GM12878 (cell line): ENCODE data around the gene IFNL3. TPM values are rescaled to one million over a fixed set of nuclear protein-coding genes. Genes with fewer than 3 reads are reported as not detected.

ENCODE experiments used
- ATAC-seq: fragments of 200-7000 bp; cut with Tn5 transposase; 3 replicates; pipeline ENCODE4 v1.9.1; 2020; ENCODE audit warnings: mild to moderate bottlenecking, moderate library complexity
- BruUV-seq: library from RNA; stranded (reverse); fragments of 400-500 nt; replicated peaks from 2 replicates; lab custom pipeline; 2021; lab: Mats Ljungman, UMichigan
- CTCF ChIA-PET: fragments of 300-600 bp; sonication (Branson Sonifier 250); formaldehyde crosslinking; extraction: SDS; loops from one replicate; lab custom pipeline; 2021; ENCODE audit warnings: inconsistent platforms; lab: Yijun Ruan, JAX
- POLR2A ChIA-PET: fragments of 350-600 bp; formaldehyde crosslinking; extraction: SDS; loops from one replicate; lab custom pipeline; 2021; ENCODE audit warnings: inconsistent platforms; lab: Charles Lee
- RAD21 ChIA-PET: fragments of 300-600 bp; sonication (Branson Sonifier 250); formaldehyde crosslinking; loops from one replicate; lab custom pipeline; 2023; ENCODE audit warnings: antibody characterized with exemption; ENCODE audit not compliant: unreplicated experiment; lab: Charles Lee
- SMC1A ChIA-PET: fragments of 300-600 bp; sonication (Branson Sonifier 250); formaldehyde crosslinking; loops from one replicate; lab custom pipeline; 2023; ENCODE audit not compliant: unreplicated experiment, uncharacterized antibody; lab: Charles Lee
- DNase-seq: peaks from one replicate; pipeline ENCODE4 v3.0.0-alpha.2; 2011; ENCODE audit warnings: low read depth, low spot score
- FAIRE-seq: peaks from 3 replicates; lab custom pipeline; 2011; peaks lifted over from hg19 to GRCh38; lab: Jason Lieb, UNC
- H2AFZ ChIP-seq: 2 replicates; pipeline ENCODE4 v1.6.0; 2011; ENCODE audit warnings: low read depth, low read length, control low read depth; ENCODE audit not compliant: control insufficient read depth
- H3K27ac ChIP-seq: 2 replicates; pipeline ENCODE4 v1.5.1; 2011; ENCODE audit warnings: control low read depth; ENCODE audit not compliant: control insufficient read depth, insufficient read depth
- H3K27me3 ChIP-seq, 2 experiments: replicated peaks in 1 of 2; 2 replicates each; pipeline versions ENCODE4 v1.6.0 to v1.6.1; 2011; ENCODE audit warnings: low read length in 1 of 2; ENCODE audit not compliant: control insufficient read depth in 2 of 2, insufficient read depth in 2 of 2
- H3K36me3 ChIP-seq, 2 experiments: 2 replicates each; pipeline ENCODE4 v1.5.1; 2011; ENCODE audit warnings: low read length in 1 of 2; ENCODE audit not compliant: control insufficient read depth in 2 of 2, insufficient read depth in 2 of 2
- H3K4me1 ChIP-seq: 2 replicates; pipeline ENCODE4 v1.6.1; 2011; ENCODE audit warnings: mild to moderate bottlenecking, low read length, moderate library complexity, mixed read lengths; ENCODE audit not compliant: control insufficient read depth, insufficient read depth
- H3K4me2 ChIP-seq: 2 replicates; pipeline ENCODE4 v1.6.0; 2011; ENCODE audit warnings: control low read depth; ENCODE audit not compliant: control insufficient read depth, insufficient read depth
- H3K4me3 ChIP-seq: fragments of 200-600 bp; sonication (generic); 2 replicates; pipeline ENCODE4 v1.5.1; 2016
- H3K79me2 ChIP-seq: 2 replicates; pipeline ENCODE4 v1.6.0; 2011; ENCODE audit warnings: low read length; ENCODE audit not compliant: control insufficient read depth, insufficient read depth
- H3K9ac ChIP-seq: 2 replicates; pipeline ENCODE4 v1.8.0; 2011; ENCODE audit warnings: low read length, control low read depth, mixed read lengths; ENCODE audit not compliant: control insufficient read depth, insufficient read depth
- H3K9me3 ChIP-seq: replicated peaks from 3 replicates; pipeline ENCODE4 v1.5.1; 2011; ENCODE audit warnings: mild to moderate bottlenecking, low read length; ENCODE audit not compliant: control insufficient read depth, insufficient read depth
- H4K20me1 ChIP-seq: 2 replicates; pipeline ENCODE4 v1.6.0; 2011; ENCODE audit not compliant: control insufficient read depth, insufficient read depth
- BACH1 ChIP-seq: fragments of 450-650 bp; IDR thresholded peaks from 2 replicates; pipeline ENCODE4 v1.6.1; 2017; ENCODE audit warnings: mild to moderate bottlenecking, borderline replicate concordance
- BRCA1 ChIP-seq: IDR thresholded peaks from 2 replicates; pipeline ENCODE4 v1.6.1; 2011; ENCODE audit warnings: low read depth, low read length, improper control_type of control experiment
- CEBPB ChIP-seq, 2 experiments: fragments of 150-350 bp in 1 of 2; IDR thresholded peaks; 2 replicates each; pipeline ENCODE4 v1.6.1; 2012 to 2014; ENCODE audit warnings: low read depth in 2 of 2, low read length in 2 of 2, borderline replicate concordance in 1 of 2, inconsistent platforms in 1 of 2
- EP300 ChIP-seq, 2 experiments: fragments of 150-350 bp in 1 of 2; IDR thresholded peaks; 2 replicates each; pipeline ENCODE4 v1.6.1; 2011 to 2012; ENCODE audit warnings: low read depth in 2 of 2, low read length in 2 of 2, borderline replicate concordance in 1 of 2, improper control_type of control experiment in 1 of 2, inconsistent platforms in 1 of 2; ENCODE audit not compliant: control insufficient read depth in 1 of 2
- KDM1A ChIP-seq: fragments of 200-600 bp; sonication (generic); IDR thresholded peaks from 2 replicates; pipeline ENCODE4 v1.6.1; 2016; ENCODE audit warnings: borderline replicate concordance
- MEF2A ChIP-seq: IDR thresholded peaks from 2 replicates; pipeline ENCODE4 v1.6.1; 2011; ENCODE audit warnings: low read depth, mild to moderate bottlenecking, low read length, moderate library complexity; ENCODE audit not compliant: insufficient read depth
- MEF2B ChIP-seq: fragments of 450-650 bp; IDR thresholded peaks from 2 replicates; pipeline ENCODE4 v1.6.1; 2018; ENCODE audit warnings: mild to moderate bottlenecking, moderate library complexity; ENCODE audit not compliant: partially characterized antibody, poor library complexity, severe bottlenecking
- MXI1 ChIP-seq: fragments of 150-350 bp; IDR thresholded peaks from 2 replicates; pipeline ENCODE4 v1.6.1; 2011; ENCODE audit warnings: low read depth, mild to moderate bottlenecking, inconsistent platforms, low read length, improper control_type of control experiment
- MYB ChIP-seq: fragments of 150-350 bp; IDR thresholded peaks from 2 replicates; pipeline ENCODE4 v1.6.1; 2014; ENCODE audit warnings: mild to moderate bottlenecking, low read depth, low read length, borderline replicate concordance
- NFYB ChIP-seq: IDR thresholded peaks from 2 replicates; pipeline ENCODE4 v1.6.1; 2011; ENCODE audit warnings: low read depth, mild to moderate bottlenecking, low read length, improper control_type of control experiment, moderate library complexity; ENCODE audit not compliant: insufficient read depth
- NR2F1 ChIP-seq: fragments of 450-650 bp; conservative IDR thresholded peaks from 2 replicates; pipeline ENCODE4 v1.6.1; 2017; ENCODE audit warnings: mild to moderate bottlenecking
- POLR2AphosphoS2 ChIP-seq: IDR thresholded peaks from 2 replicates; pipeline ENCODE4 v1.6.1; 2011; ENCODE audit warnings: low read depth, mild to moderate bottlenecking, low read length, improper control_type of control experiment, moderate library complexity
- TCF12 ChIP-seq: IDR thresholded peaks from 2 replicates; pipeline ENCODE4 v1.6.1; 2011; ENCODE audit warnings: low read depth, mild to moderate bottlenecking, low read length
- ZNF384 ChIP-seq: IDR thresholded peaks from 2 replicates; pipeline ENCODE4 v1.6.1; 2012; ENCODE audit warnings: low read depth, mild to moderate bottlenecking, low read length, improper control_type of control experiment, borderline replicate concordance
- WGBS: methylation state at CpG from one replicate; pipeline ENCODE4 v1.1.6; 2016; ENCODE audit warnings: low lambda C conversion rate; ENCODE audit not compliant: insufficient replicate concordance, insufficient coverage; ENCODE audit errors: missing lambda C conversion rate; 5-methylcytosine and 5-hydroxymethylcytosine counted together
- in situ Hi-C: fragments of 300-500 bp; cut with MboI; formaldehyde crosslinking; loops from 9 replicates; pipeline ENCODE4 v1.14.3; 2018; ENCODE audit warnings: mixed read lengths
- intact Hi-C: fragments of 100-400 bp; cut with micrococcal nuclease; formaldehyde crosslinking; loops from one replicate; pipeline ENCODE4 v1.14.2; 2022; ENCODE audit not compliant: unreplicated experiment
- polyA plus RNA-seq, 11 experiments: library from polyadenylated mRNA; depleted of rRNA in 4 of 11; unstranded in 6 of 11; stranded (reverse) in 5 of 11; fragments of >200 nt; fragmentation: Nextera tagmentation in 4 of 11; fragmentation: Illumina TruSeq in 1 of 11; extraction: Ambion mirVana in 4 of 11; extraction: Trizol in 1 of 11; gene quantifications; 1 replicate in 1 of 11; 2 replicates in 10 of 11; pipeline versions ENCODE4 v1.2.1 to v1.2.3, GENCODE V29; 2011 to 2016; ENCODE audit warnings: inconsistent platforms in 2 of 11, missing spikeins in 2 of 11, low read depth in 1 of 11
- total RNA-seq, 4 experiments: library from RNA; depleted of rRNA in 3 of 4; stranded (reverse); fragments of >200 nt in 3 of 4; fragmentation: Illumina TruSeq in 1 of 4; extraction: Trizol in 1 of 4; gene quantifications; 2 replicates each; pipeline versions ENCODE4 v1.2.1 to v1.2.3, GENCODE V29; 2013 to 2021
- TF ChIP-seq, protein P1 (sequence below): fragments of 450-650 bp; IDR thresholded peaks from 2 replicates; pipeline ENCODE4 v1.6.1; 2016; ENCODE audit warnings: mild to moderate bottlenecking
- TF ChIP-seq, protein P2 (sequence below): fragments of 450-650 bp; IDR thresholded peaks from 2 replicates; pipeline ENCODE4 v1.6.1; 2018; ENCODE audit warnings: borderline replicate concordance, mild to moderate bottlenecking; ENCODE audit not compliant: partially characterized antibody
- TF ChIP-seq, protein P3 (sequence below): fragments of 450-650 bp; IDR thresholded peaks from 2 replicates; pipeline ENCODE4 v1.6.1; 2017; ENCODE audit warnings: mild to moderate bottlenecking, low read depth, inconsistent platforms; ENCODE audit not compliant: poor library complexity, severe bottlenecking
- TF ChIP-seq, protein P4 (sequence below): IDR thresholded peaks from 2 replicates; pipeline ENCODE4 v1.6.1; 2011; ENCODE audit warnings: low read depth, low read length, improper control_type of control experiment, borderline replicate concordance

Gene IFNL3
- total and polyA plus RNA-seq, 10 of the 15 experiments (the other 5 are each of a cell fraction or from before 2014, with no cell fraction given) = not detected

DNA sequence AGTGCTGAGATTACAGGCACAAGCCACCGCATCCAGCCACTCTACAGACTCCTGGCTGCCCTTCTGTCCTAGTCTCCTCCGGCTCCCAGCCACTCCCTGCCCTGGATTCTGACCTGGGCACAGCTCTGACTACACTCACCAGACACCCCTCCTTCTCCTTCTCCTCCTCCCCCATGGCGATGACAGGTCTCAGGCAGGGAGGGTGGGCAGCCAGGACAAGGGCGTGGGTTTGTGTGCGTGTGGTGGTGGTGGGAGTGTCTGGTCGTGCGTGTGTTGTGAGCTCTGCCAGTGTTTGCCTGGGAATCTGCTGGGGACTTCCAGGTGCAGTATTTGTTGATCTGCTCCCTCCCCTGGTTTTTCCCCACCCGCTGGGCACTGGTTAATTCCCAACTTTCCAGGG lies 51.0 kb downstream of the IFNL3 start:
- no peak overlapping the region for H3K27ac ChIP-seq
- BruUV-seq = no TSS peak
- RAD21 ChIA-PET = interaction anchor here (0.7 kb wide), 1 partner anchor 812 kb away, joined by 4 read pairs; no protein-coding TSS in a partner anchor
- no peak overlapping the region for H2AFZ ChIP-seq
- intact Hi-C loops = no loop called here
- H3K4me1 ChIP-seq = no peaks in the 10 kb centered on the region
- POLR2A ChIA-PET = no interaction called here
- H3K36me3 ChIP-seq = no peaks in the 10 kb centered on the region
- no peaks in the 10 kb centered on the region for H4K20me1 ChIP-seq
- CTCF ChIA-PET = interaction anchor here (0.7 kb wide), 1 partner anchor 30 kb away, joined by 3 read pairs; no protein-coding TSS in a partner anchor
- 30% methylated on average over 8 of the region's 8 CpGs for WGBS
- no peak overlapping the region for H3K4me3 ChIP-seq
- H3K9me3 ChIP-seq = no peaks in the 10 kb centered on the region
- no peak for ATAC-seq
- no peaks in the 10 kb centered on the region for H3K79me2 ChIP-seq
- H3K27me3 ChIP-seq = peaks cover 3 to 5% of the 10 kb centered on the region in 2 experiments; a peak in 2 of 4 replicates
- TF ChIP-seq EP300 (IDR thresholded peaks at IDR 0.05; ENCODE audit: borderline replicate concordance in 1 of 2, control insufficient read depth in 1 of 2, low read depth in 2 of 2, low read length in 2 of 2) = no peak
- TF ChIP-seq KDM1A = no peak
- TF ChIP-seq, protein P1, sequence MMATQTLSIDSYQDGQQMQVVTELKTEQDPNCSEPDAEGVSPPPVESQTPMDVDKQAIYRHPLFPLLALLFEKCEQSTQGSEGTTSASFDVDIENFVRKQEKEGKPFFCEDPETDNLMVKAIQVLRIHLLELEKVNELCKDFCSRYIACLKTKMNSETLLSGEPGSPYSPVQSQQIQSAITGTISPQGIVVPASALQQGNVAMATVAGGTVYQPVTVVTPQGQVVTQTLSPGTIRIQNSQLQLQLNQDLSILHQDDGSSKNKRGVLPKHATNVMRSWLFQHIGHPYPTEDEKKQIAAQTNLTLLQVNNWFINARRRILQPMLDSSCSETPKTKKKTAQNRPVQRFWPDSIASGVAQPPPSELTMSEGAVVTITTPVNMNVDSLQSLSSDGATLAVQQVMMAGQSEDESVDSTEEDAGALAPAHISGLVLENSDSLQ = no peak
- no peak for TF ChIP-seq NR2F1
- TF ChIP-seq, protein P2, sequence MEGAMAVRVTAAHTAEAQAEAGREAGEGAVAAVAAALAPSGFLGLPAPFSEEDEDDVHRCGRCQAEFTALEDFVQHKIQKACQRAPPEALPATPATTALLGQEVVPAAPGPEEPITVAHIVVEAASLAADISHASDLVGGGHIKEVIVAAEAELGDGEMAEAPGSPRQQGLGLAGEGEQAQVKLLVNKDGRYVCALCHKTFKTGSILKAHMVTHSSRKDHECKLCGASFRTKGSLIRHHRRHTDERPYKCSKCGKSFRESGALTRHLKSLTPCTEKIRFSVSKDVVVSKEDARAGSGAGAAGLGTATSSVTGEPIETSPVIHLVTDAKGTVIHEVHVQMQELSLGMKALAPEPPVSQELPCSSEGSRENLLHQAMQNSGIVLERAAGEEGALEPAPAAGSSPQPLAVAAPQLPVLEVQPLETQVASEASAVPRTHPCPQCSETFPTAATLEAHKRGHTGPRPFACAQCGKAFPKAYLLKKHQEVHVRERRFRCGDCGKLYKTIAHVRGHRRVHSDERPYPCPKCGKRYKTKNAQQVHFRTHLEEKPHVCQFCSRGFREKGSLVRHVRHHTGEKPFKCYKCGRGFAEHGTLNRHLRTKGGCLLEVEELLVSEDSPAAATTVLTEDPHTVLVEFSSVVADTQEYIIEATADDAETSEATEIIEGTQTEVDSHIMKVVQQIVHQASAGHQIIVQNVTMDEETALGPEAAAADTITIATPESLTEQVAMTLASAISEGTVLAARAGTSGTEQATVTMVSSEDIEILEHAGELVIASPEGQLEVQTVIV = no peak
- TF ChIP-seq MYB = no peak
- no peak for TF ChIP-seq MXI1
- TF ChIP-seq, protein P3, sequence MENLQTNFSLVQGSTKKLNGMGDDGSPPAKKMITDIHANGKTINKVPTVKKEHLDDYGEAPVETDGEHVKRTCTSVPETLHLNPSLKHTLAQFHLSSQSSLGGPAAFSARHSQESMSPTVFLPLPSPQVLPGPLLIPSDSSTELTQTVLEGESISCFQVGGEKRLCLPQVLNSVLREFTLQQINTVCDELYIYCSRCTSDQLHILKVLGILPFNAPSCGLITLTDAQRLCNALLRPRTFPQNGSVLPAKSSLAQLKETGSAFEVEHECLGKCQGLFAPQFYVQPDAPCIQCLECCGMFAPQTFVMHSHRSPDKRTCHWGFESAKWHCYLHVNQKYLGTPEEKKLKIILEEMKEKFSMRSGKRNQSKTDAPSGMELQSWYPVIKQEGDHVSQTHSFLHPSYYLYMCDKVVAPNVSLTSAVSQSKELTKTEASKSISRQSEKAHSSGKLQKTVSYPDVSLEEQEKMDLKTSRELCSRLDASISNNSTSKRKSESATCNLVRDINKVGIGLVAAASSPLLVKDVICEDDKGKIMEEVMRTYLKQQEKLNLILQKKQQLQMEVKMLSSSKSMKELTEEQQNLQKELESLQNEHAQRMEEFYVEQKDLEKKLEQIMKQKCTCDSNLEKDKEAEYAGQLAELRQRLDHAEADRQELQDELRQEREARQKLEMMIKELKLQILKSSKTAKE = no peak
- no peak for TF ChIP-seq ZNF384
- TF ChIP-seq MEF2A = no peak
- TF ChIP-seq NFYB = no peak
- TF ChIP-seq POLR2AphosphoS2 = no peak
- TF ChIP-seq BRCA1 = no peak
- TF ChIP-seq, protein P4, sequence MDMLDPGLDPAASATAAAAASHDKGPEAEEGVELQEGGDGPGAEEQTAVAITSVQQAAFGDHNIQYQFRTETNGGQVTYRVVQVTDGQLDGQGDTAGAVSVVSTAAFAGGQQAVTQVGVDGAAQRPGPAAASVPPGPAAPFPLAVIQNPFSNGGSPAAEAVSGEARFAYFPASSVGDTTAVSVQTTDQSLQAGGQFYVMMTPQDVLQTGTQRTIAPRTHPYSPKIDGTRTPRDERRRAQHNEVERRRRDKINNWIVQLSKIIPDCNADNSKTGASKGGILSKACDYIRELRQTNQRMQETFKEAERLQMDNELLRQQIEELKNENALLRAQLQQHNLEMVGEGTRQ = no peak
- no peak for TF ChIP-seq MEF2B
- no peak for TF ChIP-seq BACH1
- no peak for TF ChIP-seq TCF12
- TF ChIP-seq CEBPB (IDR thresholded peaks at IDR 0.05; ENCODE audit: borderline replicate concordance in 1 of 2, low read depth in 2 of 2, low read length in 2 of 2) = no peak
- TF ChIP-seq, all 136 proteins: peak for 0
- Histone ChIP-seq H3K9ac (no peak overlapping the region), H3K4me2 (no peak overlapping the region)
- SMC1A ChIA-PET = no interaction called here
- in situ Hi-C loops = no loop called here
- no peak for FAIRE-seq
- DNase-seq = no peak
